GM12878 (cell line): ENCODE results near the gene ATXN1. TPM values are rescaled to one million over a fixed set of nuclear protein-coding genes. Genes with fewer than 3 reads are reported as not detected.

Experiments
- CBX5 ChIP-seq: sonication (generic); IDR thresholded peaks from 2 replicates; pipeline ENCODE4 v1.6.1; 2016; ENCODE audit warnings: low read depth, moderate library complexity, mild to moderate bottlenecking, inconsistent platforms
- CEBPZ ChIP-seq: fragments of 150-350 bp; IDR thresholded peaks from 2 replicates; pipeline ENCODE4 v1.6.1; 2016; ENCODE audit warnings: low read depth, low read length
- E4F1 ChIP-seq: fragments of 450-650 bp; IDR thresholded peaks from 2 replicates; pipeline ENCODE4 v1.6.1; 2018; ENCODE audit warnings: borderline replicate concordance, mild to moderate bottlenecking; ENCODE audit not compliant: partially characterized antibody
- ELK1 ChIP-seq: IDR thresholded peaks from 2 replicates; pipeline ENCODE4 v1.6.1; 2012; ENCODE audit warnings: low read depth, low read length, improper control_type of control experiment
- ESRRA ChIP-seq: IDR thresholded peaks from 2 replicates; pipeline ENCODE4 v1.6.1; 2012; ENCODE audit warnings: mild to moderate bottlenecking, low read length, improper control_type of control experiment
- FOXM1 ChIP-seq: IDR thresholded peaks from 2 replicates; pipeline ENCODE4 v1.6.1; 2012; ENCODE audit warnings: low read depth, mild to moderate bottlenecking, inconsistent platforms, low read length, moderate library complexity
- HSF1 ChIP-seq: fragments of 150-350 bp; IDR thresholded peaks from 2 replicates; pipeline ENCODE4 v1.6.1; 2014; ENCODE audit warnings: mild to moderate bottlenecking, low read depth, low read length
- MXI1 ChIP-seq: fragments of 150-350 bp; IDR thresholded peaks from 2 replicates; pipeline ENCODE4 v1.6.1; 2011; ENCODE audit warnings: low read depth, mild to moderate bottlenecking, inconsistent platforms, low read length, improper control_type of control experiment
- PKNOX1 ChIP-seq: fragments of 450-650 bp; IDR thresholded peaks from 2 replicates; pipeline ENCODE4 v1.6.1; 2016; ENCODE audit warnings: mild to moderate bottlenecking
- POLR2AphosphoS2 ChIP-seq: IDR thresholded peaks from 2 replicates; pipeline ENCODE4 v1.6.1; 2011; ENCODE audit warnings: low read depth, mild to moderate bottlenecking, low read length, improper control_type of control experiment, moderate library complexity
- SP1 ChIP-seq: IDR thresholded peaks from one replicate; pipeline ENCODE4 v1.6.1; 2011; ENCODE audit warnings: low read depth, low read length
- SRF ChIP-seq, 2 experiments: IDR thresholded peaks; 2 replicates each; pipeline ENCODE4 v1.6.1; 2011; ENCODE audit warnings: low read depth in 2 of 2, low read length in 2 of 2, mild to moderate bottlenecking in 1 of 2, moderate library complexity in 1 of 2
- STAT1 ChIP-seq: fragments of 450-650 bp; conservative IDR thresholded peaks from 2 replicates; pipeline ENCODE4 v1.6.1; 2014; ENCODE audit warnings: antibody characterized with exemption, mild to moderate bottlenecking
- TARDBP ChIP-seq: IDR thresholded peaks from 2 replicates; pipeline ENCODE4 v1.6.1; 2016; ENCODE audit warnings: borderline replicate concordance
- TBL1XR1 ChIP-seq: IDR thresholded peaks from 2 replicates; pipeline ENCODE4 v1.6.1; 2012; ENCODE audit warnings: low read depth, low read length, improper control_type of control experiment
- TCF12 ChIP-seq: IDR thresholded peaks from 2 replicates; pipeline ENCODE4 v1.6.1; 2011; ENCODE audit warnings: low read depth, mild to moderate bottlenecking, low read length
- ZNF592 ChIP-seq: fragments of 450-650 bp; IDR thresholded peaks from 2 replicates; pipeline ENCODE4 v1.6.1; 2017; ENCODE audit warnings: mild to moderate bottlenecking, moderate library complexity
- polyA plus RNA-seq, 11 experiments: library from polyadenylated mRNA; depleted of rRNA in 4 of 11; unstranded in 6 of 11; stranded (reverse) in 5 of 11; fragments of >200 nt; fragmentation: Nextera tagmentation in 4 of 11; fragmentation: Illumina TruSeq in 1 of 11; extraction: Ambion mirVana in 4 of 11; extraction: Trizol in 1 of 11; gene quantifications; 1 replicate in 1 of 11; 2 replicates in 10 of 11; pipeline versions ENCODE4 v1.2.1 to v1.2.3, GENCODE V29; 2011 to 2016; ENCODE audit warnings: inconsistent platforms in 2 of 11, missing spikeins in 2 of 11, low read depth in 1 of 11
- total RNA-seq, 4 experiments: library from RNA; depleted of rRNA in 3 of 4; stranded (reverse); fragments of >200 nt in 3 of 4; fragmentation: Illumina TruSeq in 1 of 4; extraction: Trizol in 1 of 4; gene quantifications; 2 replicates each; pipeline versions ENCODE4 v1.2.1 to v1.2.3, GENCODE V29; 2013 to 2021

The ATXN1 gene
- total and polyA plus RNA-seq, 10 of the 15 experiments (the other 5 are each of a cell fraction or from before 2014, with no cell fraction given) = 12.2 to 51.2 (median 20.5) TPM

- TF ChIP-seq PKNOX1 (peak; percentile 54; the same call in 1 of the 2 replicates), CBX5 (no peak), TCF12 (no peak), E4F1 (no peak), MXI1 (no peak), HSF1 (no peak), ELK1 (no peak), TBL1XR1 (no peak), SP1 (no peak), STAT1 (no peak), POLR2AphosphoS2 (no peak), CEBPZ (no peak), ZNF592 (peak; percentile 79; the same call in 1 of the 2 replicates), ESRRA (no peak), SRF (IDR thresholded peaks at IDR 0.05; ENCODE audit: low read depth in 2 of 2, low read length in 2 of 2) (no peak), TARDBP (no peak), FOXM1 (peak; percentile 86; the same call in 1 of the 2 replicates)
Measured at GRCh38 chr6:16476861-16477260, 284.4 kb downstream of the ATXN1 start (continued).
